Activated naive CD8-positive, alpha-beta T cell treated with anti-CD3 and anti-CD28 coated beads for 36 hours (primary cell): ENCODE data around the gene ZNF133. TPM values are rescaled to one million over a fixed set of nuclear protein-coding genes. Genes with fewer than 3 reads are reported as not detected.
"Not testable (repeated sequence)": the region's sequence is repeated elsewhere in the genome, so short reads cannot be mapped to it uniquely, and the experiment has no call there.

ENCODE experiments used
- DNase-seq: peaks from one replicate; pipeline ENCODE4 v3.0.0; 2021
- H3K27ac Mint-ChIP-seq: one replicate; pipeline ENCODE4 v1.8.0; 2022; ENCODE audit warnings: mild to moderate bottlenecking, moderate library complexity, mixed read lengths
- H3K27me3 Mint-ChIP-seq: one replicate; pipeline ENCODE4 v1.8.0; 2022; ENCODE audit warnings: mild to moderate bottlenecking, mixed read lengths
- H3K36me3 Mint-ChIP-seq: one replicate; pipeline ENCODE4 v1.8.0; 2021; ENCODE audit warnings: mild to moderate bottlenecking, mixed read lengths
- H3K4me1 Mint-ChIP-seq: one replicate; pipeline ENCODE4 v1.8.0; 2021; ENCODE audit warnings: mixed read lengths
- H3K4me3 Mint-ChIP-seq: one replicate; pipeline ENCODE4 v1.8.0; 2022; ENCODE audit warnings: mild to moderate bottlenecking, moderate library complexity, mixed read lengths
- H3K9me3 Mint-ChIP-seq: one replicate; pipeline ENCODE4 v1.8.0; 2022; ENCODE audit warnings: mixed read lengths
- total RNA-seq, 2 experiments: library from RNA; stranded (reverse); gene quantifications; one replicate each; pipeline ENCODE4 v1.2.3, GENCODE V29; 2021

Gene ZNF133
- total RNA-seq, 2 experiments from 2014 or later: 4.2 to 5.0 TPM

GRCh38 chr20:18312723-18313122, 24.4 kb downstream of the ZNF133 start:
- no peaks in the 10 kb centered on the region for H3K27me3 Mint-ChIP-seq
- no peak for DNase-seq
- no peaks in the 10 kb centered on the region for H3K4me1 Mint-ChIP-seq
- no peak overlapping the region for H3K4me3 Mint-ChIP-seq
- H3K27ac Mint-ChIP-seq: no peak overlapping the region
- no peaks in the 10 kb centered on the region for H3K9me3 Mint-ChIP-seq
- peaks cover 48% of the 10 kb centered on the region for H3K36me3 Mint-ChIP-seq

GRCh38 chr20:18313411-18313810, 25.1 kb downstream of the ZNF133 start:
- H3K27me3 Mint-ChIP-seq: no peaks in the 10 kb centered on the region
- H3K4me1 Mint-ChIP-seq: no peaks in the 10 kb centered on the region
- no peak for DNase-seq
- no peak overlapping the region for H3K4me3 Mint-ChIP-seq
- no peaks in the 10 kb centered on the region for H3K9me3 Mint-ChIP-seq
- no peak overlapping the region for H3K27ac Mint-ChIP-seq
- peaks cover 48% of the 10 kb centered on the region for H3K36me3 Mint-ChIP-seq

DNA sequence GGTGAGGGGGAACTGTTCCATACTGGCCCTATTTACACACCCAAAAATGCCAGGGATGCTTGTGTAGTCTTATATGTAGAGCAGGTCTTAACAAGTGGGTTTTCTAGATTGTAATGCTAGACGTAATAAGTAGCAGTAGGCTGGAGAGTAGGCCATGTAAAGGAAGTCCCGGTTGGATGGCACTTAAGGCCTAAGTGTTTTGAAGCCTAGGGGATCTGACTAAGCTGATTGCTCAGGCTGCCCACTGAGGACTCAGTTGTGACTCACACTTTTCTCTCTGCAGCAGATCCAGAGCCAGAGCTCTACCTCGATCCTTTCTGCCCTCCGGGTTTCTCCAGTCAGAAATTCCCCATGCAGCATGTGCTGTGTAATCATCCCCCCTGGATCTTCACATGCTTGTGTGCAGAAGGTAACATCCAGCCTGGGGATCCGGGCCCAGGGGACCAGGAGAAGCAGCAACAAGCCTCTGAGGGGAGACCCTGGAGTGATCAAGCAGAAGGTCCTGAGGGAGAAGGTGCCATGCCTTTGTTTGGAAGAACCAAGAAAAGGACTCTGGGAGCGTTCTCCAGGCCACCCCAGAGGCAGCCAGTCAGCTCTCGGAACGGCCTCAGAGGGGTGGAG, 26.6 kb downstream of the ZNF133 start:
- H3K4me1 Mint-ChIP-seq: no peaks in the 10 kb centered on the region
- no peaks in the 10 kb centered on the region for H3K9me3 Mint-ChIP-seq
- H3K27me3 Mint-ChIP-seq: no peaks in the 10 kb centered on the region
- no peak for DNase-seq
- no peak overlapping the region for H3K27ac Mint-ChIP-seq
- no peak overlapping the region for H3K4me3 Mint-ChIP-seq
- peaks cover 41% of the 10 kb centered on the region for H3K36me3 Mint-ChIP-seq

DNA sequence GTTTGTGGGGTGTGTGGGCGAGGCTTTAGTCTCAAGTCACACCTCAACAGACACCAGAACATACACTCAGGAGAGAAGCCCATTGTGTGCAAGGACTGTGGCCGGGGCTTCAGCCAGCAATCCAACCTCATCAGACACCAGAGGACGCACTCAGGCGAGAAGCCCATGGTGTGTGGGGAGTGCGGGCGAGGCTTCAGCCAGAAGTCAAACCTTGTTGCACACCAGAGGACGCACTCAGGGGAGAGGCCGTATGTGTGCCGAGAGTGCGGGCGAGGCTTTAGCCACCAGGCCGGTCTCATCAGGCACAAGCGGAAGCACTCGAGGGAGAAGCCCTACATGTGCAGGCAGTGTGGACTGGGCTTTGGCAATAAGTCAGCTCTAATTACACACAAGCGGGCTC, 27.8 kb downstream of the ZNF133 start:
- Mint-ChIP-seq H3K4me3 (no peak overlapping the region), H3K27ac (no peak overlapping the region), H3K4me1 (no peaks in the 10 kb centered on the region), H3K36me3 (peaks cover 41% of the 10 kb centered on the region), H3K27me3 (no peaks in the 10 kb centered on the region), H3K9me3 (no peaks in the 10 kb centered on the region)
- no peak for DNase-seq

DNA sequence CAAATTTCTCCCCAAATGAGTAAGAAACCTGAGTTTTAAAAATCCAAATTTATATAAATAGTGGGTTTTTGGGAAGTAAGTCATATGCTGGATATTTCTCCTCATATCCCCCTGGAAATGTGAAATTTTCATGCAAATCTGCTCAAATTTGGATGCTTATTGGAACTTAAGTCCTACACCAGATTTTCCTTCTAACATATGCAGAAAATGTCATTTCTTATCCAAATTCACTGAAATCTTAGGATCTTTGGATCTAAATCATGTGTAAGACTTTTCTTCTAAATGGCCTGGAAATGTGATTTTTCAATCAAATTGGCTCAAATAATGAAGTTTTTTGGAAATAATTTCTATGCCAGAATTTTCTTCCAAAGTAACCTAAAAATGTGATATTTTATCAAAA, 33.0 kb downstream of the ZNF133 start:
- H3K9me3 Mint-ChIP-seq: peaks cover under 1% of the 10 kb centered on the region
- H3K4me3 Mint-ChIP-seq: no peak overlapping the region
- H3K27me3 Mint-ChIP-seq: no peaks in the 10 kb centered on the region
- no peak overlapping the region for H3K27ac Mint-ChIP-seq
- DNase-seq: no peak
- peaks cover 16% of the 10 kb centered on the region for H3K36me3 Mint-ChIP-seq
- H3K4me1 Mint-ChIP-seq: no peaks in the 10 kb centered on the region

GRCh38 chr20:18321976-18322950, 33.9 kb downstream of the ZNF133 start:
- H3K36me3 Mint-ChIP-seq: peaks cover 9% of the 10 kb centered on the region
- H3K4me1 Mint-ChIP-seq: no peaks in the 10 kb centered on the region
- H3K9me3 Mint-ChIP-seq: peaks cover 3% of the 10 kb centered on the region
- DNase-seq: no peak
- H3K4me3 Mint-ChIP-seq: no peak overlapping the region
- H3K27me3 Mint-ChIP-seq: no peaks in the 10 kb centered on the region
- H3K27ac Mint-ChIP-seq: no peak overlapping the region

DNA sequence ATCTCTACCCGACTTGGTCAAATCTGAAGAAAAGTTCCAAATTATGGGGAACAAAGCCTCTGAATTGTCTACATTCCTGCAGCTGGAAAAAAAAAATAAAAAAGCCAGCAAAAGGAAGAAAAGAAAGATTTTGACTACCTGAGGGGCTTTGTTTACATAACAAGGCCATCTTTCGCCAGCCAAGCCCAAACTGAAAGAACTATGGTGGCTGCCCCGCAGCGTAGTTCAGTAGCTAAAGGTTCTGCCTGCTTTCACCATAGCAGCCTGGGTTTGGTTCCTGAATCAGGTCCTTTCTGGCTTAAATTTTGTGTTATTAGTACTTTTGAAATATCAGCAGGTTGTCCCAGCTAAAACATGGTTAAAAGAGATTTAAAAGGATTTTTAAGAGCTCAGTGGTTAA, 35.4 kb downstream of the ZNF133 start:
- no peak for DNase-seq
- Mint-ChIP-seq H3K36me3 (peaks cover 7% of the 10 kb centered on the region), H3K27ac (no peak overlapping the region), H3K27me3 (no peaks in the 10 kb centered on the region), H3K9me3 (peaks cover 6% of the 10 kb centered on the region), H3K4me3 (no peak overlapping the region), H3K4me1 (no peaks in the 10 kb centered on the region)

DNA sequence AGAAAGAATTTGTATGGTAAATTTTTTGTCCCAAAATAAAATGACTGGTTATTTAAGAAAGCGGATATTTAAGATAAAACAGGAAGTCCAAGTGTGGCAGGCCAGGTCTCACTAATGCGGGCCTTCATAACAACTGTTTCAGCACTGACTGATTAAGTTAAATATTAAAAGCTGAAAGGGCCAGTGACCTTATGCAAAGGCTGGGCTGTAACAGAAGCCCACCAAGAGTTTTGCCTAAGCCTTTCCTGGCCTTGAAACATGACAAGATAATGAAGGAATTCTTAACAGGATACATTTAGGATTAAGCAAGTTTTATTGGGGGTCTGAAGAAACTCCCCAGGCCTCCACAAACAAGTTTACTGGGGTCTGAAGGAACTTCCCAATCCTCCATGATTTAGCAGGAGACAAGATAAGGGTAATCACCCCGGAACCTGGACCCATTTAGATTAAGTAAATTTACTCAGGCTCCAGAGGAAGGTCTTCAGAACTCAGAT, 36.3 kb downstream of the ZNF133 start:
- Mint-ChIP-seq H3K9me3 (peaks cover 8% of the 10 kb centered on the region), H3K36me3 (peaks cover 6% of the 10 kb centered on the region), H3K27me3 (no peaks in the 10 kb centered on the region), H3K4me3 (no peak overlapping the region), H3K4me1 (no peaks in the 10 kb centered on the region), H3K27ac (no peak overlapping the region)
- DNase-seq: no peak

DNA sequence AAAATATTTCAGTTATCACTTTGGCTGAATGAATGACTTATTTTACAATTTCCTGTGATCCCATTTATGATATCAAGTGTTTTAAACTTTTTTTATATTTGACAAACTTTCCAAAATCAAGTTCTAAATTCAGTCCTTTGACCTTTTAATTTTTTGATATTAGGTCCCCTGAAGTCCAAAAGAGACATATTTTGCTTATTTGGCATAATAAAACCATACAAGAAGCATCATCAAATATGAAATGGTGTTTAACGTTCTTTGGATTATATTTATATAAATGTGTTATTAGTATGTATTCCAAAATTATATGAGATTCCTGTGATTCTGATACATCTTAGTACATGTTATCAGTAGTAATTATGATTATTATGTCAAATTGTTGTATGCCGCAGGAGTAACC, 38.7 kb downstream of the ZNF133 start:
- H3K36me3 Mint-ChIP-seq: peaks cover 16% of the 10 kb centered on the region
- no peak for DNase-seq
- H3K27me3 Mint-ChIP-seq: no peaks in the 10 kb centered on the region
- H3K27ac Mint-ChIP-seq: no peak overlapping the region
- H3K4me3 Mint-ChIP-seq: no peak overlapping the region
- H3K4me1 Mint-ChIP-seq: no peaks in the 10 kb centered on the region
- H3K9me3 Mint-ChIP-seq: peaks cover 19% of the 10 kb centered on the region

GRCh38 chr20:18331694-18332093, 43.4 kb downstream of the ZNF133 start:
- Mint-ChIP-seq H3K4me1 (no peaks in the 10 kb centered on the region), H3K4me3 (no peak overlapping the region), H3K9me3 (peaks cover 31% of the 10 kb centered on the region), H3K27me3 (no peaks in the 10 kb centered on the region), H3K27ac (no peak overlapping the region), H3K36me3 (peaks cover 11% of the 10 kb centered on the region)
- DNase-seq: no peak

GRCh38 chr20:18349749-18350148, 61.4 kb downstream of the ZNF133 start:
- H3K4me3 Mint-ChIP-seq, DNase-seq, H3K4me1 Mint-ChIP-seq, H3K27ac Mint-ChIP-seq, H3K36me3 Mint-ChIP-seq, H3K9me3 Mint-ChIP-seq: not testable (repeated sequence)
- H3K27me3 Mint-ChIP-seq: peaks cover 13% of the 10 kb centered on the region

DNA sequence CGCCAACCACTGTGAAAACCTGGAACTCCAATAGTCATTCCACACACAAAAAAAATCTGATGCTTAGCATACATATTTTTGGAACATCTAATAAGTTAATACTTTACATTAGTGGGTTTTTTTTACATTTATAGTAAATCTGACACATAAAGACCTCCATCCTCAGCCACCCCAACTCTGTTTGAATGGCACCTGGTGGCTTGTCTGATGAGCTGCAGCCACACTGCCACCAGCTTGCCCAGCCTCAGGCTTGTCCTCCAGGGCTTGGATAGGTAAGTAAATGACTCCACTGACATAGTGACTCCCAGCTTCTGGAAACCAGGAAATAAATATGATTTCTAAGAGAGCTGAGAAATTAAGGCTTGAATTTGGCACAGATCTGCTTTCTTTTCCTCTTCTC, 71.5 kb downstream of the ZNF133 start:
- Mint-ChIP-seq H3K4me1 (no peaks in the 10 kb centered on the region), H3K27ac (no peak overlapping the region), H3K9me3 (peaks cover 2% of the 10 kb centered on the region), H3K4me3 (no peak overlapping the region), H3K27me3 (peaks cover 1% of the 10 kb centered on the region), H3K36me3 (no peaks in the 10 kb centered on the region)
- no peak for DNase-seq

DNA sequence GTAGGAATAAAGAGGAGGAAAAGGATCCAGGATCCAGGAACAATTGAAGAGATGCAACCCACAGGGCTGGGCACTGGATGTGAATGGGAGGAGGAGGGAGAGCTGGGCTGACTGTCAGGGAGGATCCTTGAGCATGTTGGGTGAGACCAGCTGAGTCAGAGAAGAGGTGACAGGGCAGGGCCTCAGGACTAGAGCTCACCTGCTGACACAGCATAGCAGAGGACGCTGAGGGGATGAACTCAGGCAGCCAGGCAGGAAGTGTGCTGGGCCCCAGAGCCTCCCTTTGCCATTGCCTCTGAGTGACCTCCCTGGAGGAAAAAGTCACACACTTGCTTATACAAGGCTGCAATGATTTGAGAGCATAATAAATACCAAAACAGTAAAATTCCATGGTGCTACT, 72.3 kb downstream of the ZNF133 start:
- no peaks in the 10 kb centered on the region for H3K4me1 Mint-ChIP-seq
- H3K9me3 Mint-ChIP-seq: no peaks in the 10 kb centered on the region
- H3K27ac Mint-ChIP-seq: no peak overlapping the region
- H3K4me3 Mint-ChIP-seq: no peak overlapping the region
- H3K27me3 Mint-ChIP-seq: no peaks in the 10 kb centered on the region
- DNase-seq: no peak
- no peaks in the 10 kb centered on the region for H3K36me3 Mint-ChIP-seq

GRCh38 chr20:18361678-18362077, 73.4 kb downstream of the ZNF133 start:
- DNase-seq: no peak
- no peaks in the 10 kb centered on the region for H3K27me3 Mint-ChIP-seq
- peaks cover 2% of the 10 kb centered on the region for H3K36me3 Mint-ChIP-seq
- no peaks in the 10 kb centered on the region for H3K4me1 Mint-ChIP-seq
- H3K27ac Mint-ChIP-seq: no peak overlapping the region
- H3K4me3 Mint-ChIP-seq: no peak overlapping the region
- no peaks in the 10 kb centered on the region for H3K9me3 Mint-ChIP-seq

GRCh38 chr20:18362916-18363315, 74.6 kb downstream of the ZNF133 start:
- H3K27me3 Mint-ChIP-seq: no peaks in the 10 kb centered on the region
- no peak overlapping the region for H3K4me3 Mint-ChIP-seq
- H3K36me3 Mint-ChIP-seq: peaks cover 2% of the 10 kb centered on the region
- H3K4me1 Mint-ChIP-seq: no peaks in the 10 kb centered on the region
- no peak overlapping the region for H3K27ac Mint-ChIP-seq
- DNase-seq: no peak
- no peaks in the 10 kb centered on the region for H3K9me3 Mint-ChIP-seq
